Measurements from ENCODE around the gene TAB3.
A peak's percentile ranks its signal among the peaks of the same experiment; 100 is the strongest.

Gene TAB3

GRCh38 chrX:30822068-30822681 is 66.9 kb downstream of the TAB3 start:
- Histone ChIP-seq H3K4me3 (ENCODE audit: low read length) (no peak overlapping the region), H3K9ac (ENCODE audit: low read length) (no peak overlapping the region), H3K27me3 (replicated peaks; ENCODE audit: insufficient read depth, low read length) (no peaks in the 10 kb centered on the region), H3K4me1 (ENCODE audit: low read length) (peaks cover 12% of the 10 kb centered on the region; the same call in 1 of the 2 replicates), H3F3A (ENCODE audit: insufficient read depth, low read length) (no peaks in the 10 kb centered on the region), H3K36me3 (replicated peaks; ENCODE audit: insufficient read depth, low read length) (no peaks in the 10 kb centered on the region), H3K9me3 (replicated peaks; ENCODE audit: insufficient read depth, low read length) (no peaks in the 10 kb centered on the region), H2AFZ (ENCODE audit: low read length) (no peak overlapping the region), H3K27ac (ENCODE audit: low read length) (peak overlapping the region; percentile 32; the same call in 1 of the 2 replicates), H4K20me1 (ENCODE audit: insufficient read depth, low read length) (no peaks in the 10 kb centered on the region), H3K79me2 (ENCODE audit: low read length) (no peaks in the 10 kb centered on the region), H3K4me2 (ENCODE audit: low read depth, low read length) (peak overlapping the region; percentile 27; the same call in 1 of the 2 replicates), H3K9me2 (replicated peaks; ENCODE audit: insufficient read depth, low read length) (no peaks in the 10 kb centered on the region)
- DNase-seq: peak; percentile 36
- TF ChIP-seq EZH2 (optimal IDR thresholded peaks at IDR 0.05; ENCODE audit: low read depth, low read length) (no peak), CTCF (IDR thresholded peaks at IDR 0.05; ENCODE audit: low read length) (peak; percentile 28), EZH2phosphoT487 (IDR thresholded peaks at IDR 0.05; ENCODE audit: low read length) (no peak)

DNA sequence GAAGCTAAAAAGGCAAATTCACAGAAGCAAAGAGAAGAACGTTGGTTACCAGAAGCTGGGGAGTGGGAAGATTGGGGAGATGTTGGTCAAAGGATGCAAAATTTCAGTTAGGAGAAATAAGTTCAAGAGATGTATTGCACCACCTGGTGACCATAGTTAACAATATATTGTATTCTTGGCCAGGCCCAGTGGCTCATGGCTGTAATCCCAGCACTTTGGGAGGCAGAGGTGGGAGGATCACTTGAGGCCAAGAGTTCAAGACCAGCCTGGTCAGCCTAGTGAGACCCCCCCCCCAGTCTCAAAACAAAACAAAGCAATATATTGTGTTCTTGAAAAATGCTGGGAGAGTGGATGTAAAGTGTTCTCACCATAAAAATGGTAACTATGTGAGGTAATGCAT is 67.9 kb downstream of the TAB3 start:
- no peaks in the 10 kb centered on the region for H3K79me2 ChIP-seq (ENCODE audit: low read length)
- H3K36me3 ChIP-seq (replicated peaks; ENCODE audit: insufficient read depth, low read length): no peaks in the 10 kb centered on the region
- no peak overlapping the region for H3K9ac ChIP-seq (ENCODE audit: low read length)
- no peak for TF ChIP-seq EZH2 (optimal IDR thresholded peaks at IDR 0.05; ENCODE audit: low read depth, low read length)
- no peak for TF ChIP-seq EZH2phosphoT487 (IDR thresholded peaks at IDR 0.05; ENCODE audit: low read length)
- TF ChIP-seq CTCF (IDR thresholded peaks at IDR 0.05; ENCODE audit: low read length): no peak
- no peak overlapping the region for H3K4me2 ChIP-seq (ENCODE audit: low read depth, low read length)
- peak; percentile 19 for DNase-seq
- no peaks in the 10 kb centered on the region for H3K27me3 ChIP-seq (replicated peaks; ENCODE audit: insufficient read depth, low read length)
- no peak overlapping the region for H3K4me3 ChIP-seq (ENCODE audit: low read length)
- no peaks in the 10 kb centered on the region for H3K9me3 ChIP-seq (replicated peaks; ENCODE audit: insufficient read depth, low read length)
- no peaks in the 10 kb centered on the region for H3F3A ChIP-seq (ENCODE audit: insufficient read depth, low read length)
- no peaks in the 10 kb centered on the region for H3K9me2 ChIP-seq (replicated peaks; ENCODE audit: insufficient read depth, low read length)
- no peak overlapping the region for H3K27ac ChIP-seq (ENCODE audit: low read length)
- no peak overlapping the region for H2AFZ ChIP-seq (ENCODE audit: low read length)
- no peaks in the 10 kb centered on the region for H4K20me1 ChIP-seq (ENCODE audit: insufficient read depth, low read length)
- H3K4me1 ChIP-seq (ENCODE audit: low read length): peaks cover 12% of the 10 kb centered on the region; the same call in 1 of the 2 replicates

DNA sequence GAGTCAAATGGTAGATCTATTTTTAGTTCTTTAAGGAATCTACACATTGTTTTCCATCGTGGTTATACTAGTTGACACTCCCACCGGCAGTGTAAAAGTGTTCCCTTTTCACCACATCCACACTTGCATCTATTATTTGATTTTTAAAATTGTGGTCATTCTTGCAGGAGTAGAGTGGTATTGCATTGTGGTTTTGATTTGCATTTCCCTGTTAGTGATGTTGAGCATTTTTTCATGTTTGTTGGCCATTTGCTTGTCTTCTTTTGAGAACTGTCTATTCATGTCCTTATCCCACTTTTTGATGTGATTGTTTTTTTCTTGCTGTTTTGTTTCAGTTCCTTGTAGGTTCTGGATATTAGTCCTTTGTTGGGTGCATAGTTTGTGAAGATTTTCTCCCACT is 70.0 kb downstream of the TAB3 start:
- Histone ChIP-seq H3K4me1 (ENCODE audit: low read length) (peaks cover 12% of the 10 kb centered on the region; the same call in 1 of the 2 replicates), H3K9me3 (replicated peaks; ENCODE audit: insufficient read depth, low read length) (no peaks in the 10 kb centered on the region), H3F3A (ENCODE audit: insufficient read depth, low read length) (no peaks in the 10 kb centered on the region), H3K79me2 (ENCODE audit: low read length) (no peaks in the 10 kb centered on the region), H2AFZ (ENCODE audit: low read length) (no peak overlapping the region), H3K4me2 (ENCODE audit: low read depth, low read length) (no peak overlapping the region), H3K27ac (ENCODE audit: low read length) (no peak overlapping the region), H3K4me3 (ENCODE audit: low read length) (no peak overlapping the region), H3K36me3 (replicated peaks; ENCODE audit: insufficient read depth, low read length) (no peaks in the 10 kb centered on the region), H3K27me3 (replicated peaks; ENCODE audit: insufficient read depth, low read length) (no peaks in the 10 kb centered on the region), H3K9me2 (replicated peaks; ENCODE audit: insufficient read depth, low read length) (no peaks in the 10 kb centered on the region), H4K20me1 (ENCODE audit: insufficient read depth, low read length) (no peaks in the 10 kb centered on the region), H3K9ac (ENCODE audit: low read length) (no peak overlapping the region)
- no peak for TF ChIP-seq CTCF (IDR thresholded peaks at IDR 0.05; ENCODE audit: low read length)
- TF ChIP-seq EZH2 (optimal IDR thresholded peaks at IDR 0.05; ENCODE audit: low read depth, low read length): no peak
- TF ChIP-seq EZH2phosphoT487 (IDR thresholded peaks at IDR 0.05; ENCODE audit: low read length): no peak
- DNase-seq: no peak
